NB4 (cell line): ENCODE results near the gene TSPO2.

ENCODE experiments used
- MAX ChIP-seq: IDR thresholded peaks from 2 replicates; pipeline ENCODE4 v1.6.1; 2011; ENCODE audit warnings: low read depth, low read length
- POLR2A ChIP-seq: IDR thresholded peaks from 2 replicates; pipeline ENCODE4 v1.6.1; 2011; ENCODE audit warnings: mild to moderate bottlenecking; ENCODE audit not compliant: insufficient read length; ENCODE audit errors: extremely low read depth
- TF ChIP-seq, protein P1 (sequence below): IDR thresholded peaks from one replicate; pipeline ENCODE4 v1.5.1; 2012; ENCODE audit warnings: low read depth, low read length

DNA sequence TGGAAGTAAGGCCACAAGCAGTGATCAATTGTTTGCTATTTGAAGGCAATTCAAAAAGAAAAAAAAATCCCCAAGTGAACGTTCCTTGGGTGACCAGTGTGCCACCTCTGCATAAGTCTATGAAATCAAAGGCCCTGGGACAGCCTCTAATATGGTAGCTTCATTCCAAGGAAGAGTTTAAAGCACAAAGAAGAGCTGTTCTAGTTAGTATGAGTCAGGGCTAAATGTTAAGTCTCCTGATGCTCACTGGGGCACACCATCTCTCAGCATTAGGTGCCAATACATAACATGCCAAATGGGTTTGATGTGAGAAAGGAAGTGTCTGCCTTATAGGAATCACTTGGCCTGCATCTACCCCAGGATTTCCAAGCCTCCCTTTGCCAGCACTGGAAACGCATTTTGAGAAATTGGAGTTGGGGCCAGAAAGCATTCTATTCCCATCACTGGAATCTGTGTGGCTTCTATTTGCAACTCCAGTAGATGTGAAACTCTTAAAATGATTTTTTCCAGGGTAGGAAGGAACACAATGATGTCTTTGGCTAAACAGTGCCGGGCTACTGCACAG, 16.2 kb upstream of the TSPO2 start:
- TF ChIP-seq POLR2A (no peak), MAX (no peak)
- TF ChIP-seq, protein P1, sequence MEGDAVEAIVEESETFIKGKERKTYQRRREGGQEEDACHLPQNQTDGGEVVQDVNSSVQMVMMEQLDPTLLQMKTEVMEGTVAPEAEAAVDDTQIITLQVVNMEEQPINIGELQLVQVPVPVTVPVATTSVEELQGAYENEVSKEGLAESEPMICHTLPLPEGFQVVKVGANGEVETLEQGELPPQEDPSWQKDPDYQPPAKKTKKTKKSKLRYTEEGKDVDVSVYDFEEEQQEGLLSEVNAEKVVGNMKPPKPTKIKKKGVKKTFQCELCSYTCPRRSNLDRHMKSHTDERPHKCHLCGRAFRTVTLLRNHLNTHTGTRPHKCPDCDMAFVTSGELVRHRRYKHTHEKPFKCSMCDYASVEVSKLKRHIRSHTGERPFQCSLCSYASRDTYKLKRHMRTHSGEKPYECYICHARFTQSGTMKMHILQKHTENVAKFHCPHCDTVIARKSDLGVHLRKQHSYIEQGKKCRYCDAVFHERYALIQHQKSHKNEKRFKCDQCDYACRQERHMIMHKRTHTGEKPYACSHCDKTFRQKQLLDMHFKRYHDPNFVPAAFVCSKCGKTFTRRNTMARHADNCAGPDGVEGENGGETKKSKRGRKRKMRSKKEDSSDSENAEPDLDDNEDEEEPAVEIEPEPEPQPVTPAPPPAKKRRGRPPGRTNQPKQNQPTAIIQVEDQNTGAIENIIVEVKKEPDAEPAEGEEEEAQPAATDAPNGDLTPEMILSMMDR, result no peak
